ENCODE results near the gene PHOX2A.
A peak's percentile ranks its signal among the peaks of the same experiment; 100 is the strongest.

GRCh38 chr11:72238040-72238450 is 5.9 kb downstream of the PHOX2A start:
- TF ChIP-seq CTCF (IDR thresholded peaks at IDR 0.05) (peak; percentile 84), GABPB1 (CRISPR knock-in tag; IDR thresholded peaks at IDR 0.05) (no peak), NFE2L1 (CRISPR knock-in tag; IDR thresholded peaks at IDR 0.05) (no peak), TP53 (CRISPR knock-in tag; IDR thresholded peaks at IDR 0.05) (no peak), ZNF317 (CRISPR knock-in tag; IDR thresholded peaks at IDR 0.05; ENCODE audit: borderline replicate concordance, low read depth) (no peak), FOXK1 (CRISPR knock-in tag; IDR thresholded peaks at IDR 0.05) (no peak), USF2 (CRISPR knock-in tag; IDR thresholded peaks at IDR 0.05) (no peak)
- TF ChIP-seq, protein P1, sequence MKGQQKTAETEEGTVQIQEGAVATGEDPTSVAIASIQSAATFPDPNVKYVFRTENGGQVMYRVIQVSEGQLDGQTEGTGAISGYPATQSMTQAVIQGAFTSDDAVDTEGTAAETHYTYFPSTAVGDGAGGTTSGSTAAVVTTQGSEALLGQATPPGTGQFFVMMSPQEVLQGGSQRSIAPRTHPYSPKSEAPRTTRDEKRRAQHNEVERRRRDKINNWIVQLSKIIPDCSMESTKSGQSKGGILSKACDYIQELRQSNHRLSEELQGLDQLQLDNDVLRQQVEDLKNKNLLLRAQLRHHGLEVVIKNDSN (CRISPR knock-in tag; IDR thresholded peaks at IDR 0.05), result no peak
- TF ChIP-seq, protein P2, sequence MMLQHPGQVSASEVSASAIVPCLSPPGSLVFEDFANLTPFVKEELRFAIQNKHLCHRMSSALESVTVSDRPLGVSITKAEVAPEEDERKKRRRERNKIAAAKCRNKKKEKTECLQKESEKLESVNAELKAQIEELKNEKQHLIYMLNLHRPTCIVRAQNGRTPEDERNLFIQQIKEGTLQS (CRISPR knock-in tag; conservative IDR thresholded peaks at IDR 0.05), result no peak
- TF ChIP-seq, protein P3, sequence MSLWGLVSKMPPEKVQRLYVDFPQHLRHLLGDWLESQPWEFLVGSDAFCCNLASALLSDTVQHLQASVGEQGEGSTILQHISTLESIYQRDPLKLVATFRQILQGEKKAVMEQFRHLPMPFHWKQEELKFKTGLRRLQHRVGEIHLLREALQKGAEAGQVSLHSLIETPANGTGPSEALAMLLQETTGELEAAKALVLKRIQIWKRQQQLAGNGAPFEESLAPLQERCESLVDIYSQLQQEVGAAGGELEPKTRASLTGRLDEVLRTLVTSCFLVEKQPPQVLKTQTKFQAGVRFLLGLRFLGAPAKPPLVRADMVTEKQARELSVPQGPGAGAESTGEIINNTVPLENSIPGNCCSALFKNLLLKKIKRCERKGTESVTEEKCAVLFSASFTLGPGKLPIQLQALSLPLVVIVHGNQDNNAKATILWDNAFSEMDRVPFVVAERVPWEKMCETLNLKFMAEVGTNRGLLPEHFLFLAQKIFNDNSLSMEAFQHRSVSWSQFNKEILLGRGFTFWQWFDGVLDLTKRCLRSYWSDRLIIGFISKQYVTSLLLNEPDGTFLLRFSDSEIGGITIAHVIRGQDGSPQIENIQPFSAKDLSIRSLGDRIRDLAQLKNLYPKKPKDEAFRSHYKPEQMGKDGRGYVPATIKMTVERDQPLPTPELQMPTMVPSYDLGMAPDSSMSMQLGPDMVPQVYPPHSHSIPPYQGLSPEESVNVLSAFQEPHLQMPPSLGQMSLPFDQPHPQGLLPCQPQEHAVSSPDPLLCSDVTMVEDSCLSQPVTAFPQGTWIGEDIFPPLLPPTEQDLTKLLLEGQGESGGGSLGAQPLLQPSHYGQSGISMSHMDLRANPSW (CRISPR knock-in tag; conservative IDR thresholded peaks at IDR 0.05; ENCODE audit: low read depth), result no peak

Measured in WTC11 (cell line).